ENCODE data around the gene ASCL5.

The ASCL5 gene

GRCh38 chr1:201109651-201110050 lies 17.3 kb downstream of the ASCL5 start:
- DNase-seq, result no peak

- DNase-seq, result no peak
Observed at GRCh38 chr1:201108614-201109013, 18.4 kb downstream of the ASCL5 start.

- no peak for DNase-seq
Observed at GRCh38 chr1:201105688-201106087, 21.3 kb downstream of the ASCL5 start.

- DNase-seq, result no peak
Observed at GRCh38 chr1:201104141-201104540, 22.8 kb downstream of the ASCL5 start.

- DNase-seq, result no peak
Observed at GRCh38 chr1:201103666-201104065, 23.3 kb downstream of the ASCL5 start.

GRCh38 chr1:201100169-201100930 lies 26.6 kb downstream of the ASCL5 start:
- no peak for DNase-seq

GRCh38 chr1:201098992-201099677 lies 27.8 kb downstream of the ASCL5 start:
- no peak for DNase-seq

GRCh38 chr1:201096977-201097856 lies 29.8 kb downstream of the ASCL5 start:
- DNase-seq, result no peak

GRCh38 chr1:201096041-201096461 lies 30.9 kb downstream of the ASCL5 start:
- no peak for DNase-seq

GRCh38 chr1:201095581-201095980 lies 31.4 kb downstream of the ASCL5 start:
- DNase-seq, result no peak

- no peak for DNase-seq
Observed at GRCh38 chr1:201094832-201095231, 32.2 kb downstream of the ASCL5 start.

GRCh38 chr1:201093962-201094361 lies 33.0 kb downstream of the ASCL5 start:
- no peak for DNase-seq

GRCh38 chr1:201093561-201093960 lies 33.4 kb downstream of the ASCL5 start:
- DNase-seq, result no peak

GRCh38 chr1:201092738-201093137 lies 34.2 kb downstream of the ASCL5 start:
- DNase-seq, result no peak

GRCh38 chr1:201091256-201091655 lies 35.7 kb downstream of the ASCL5 start:
- no peak for DNase-seq

- no peak for DNase-seq
Observed at GRCh38 chr1:201090541-201090940, 36.4 kb downstream of the ASCL5 start.

- no peak for DNase-seq
Observed at GRCh38 chr1:201089596-201089995, 37.4 kb downstream of the ASCL5 start.

- no peak for DNase-seq
Observed at GRCh38 chr1:201088901-201089525, 38.0 kb downstream of the ASCL5 start.

- no peak for DNase-seq
Observed at GRCh38 chr1:201088395-201088794, 38.6 kb downstream of the ASCL5 start.

- DNase-seq, result peak; percentile 26 to 41
Observed at GRCh38 chr1:201085902-201086735, 40.9 kb downstream of the ASCL5 start.

- no peak for DNase-seq
Observed at GRCh38 chr1:201084295-201084694, 42.7 kb downstream of the ASCL5 start.

GRCh38 chr1:201083741-201084140 lies 43.2 kb downstream of the ASCL5 start:
- DNase-seq, result no peak
